Measurements from ENCODE around the gene MRGPRX2. TPM values are rescaled to one million over a fixed set of nuclear protein-coding genes. Genes with fewer than 3 reads are reported as not detected.

Gene MRGPRX2
- total RNA-seq, 1 donor from 2014 or later: not detected

DNA sequence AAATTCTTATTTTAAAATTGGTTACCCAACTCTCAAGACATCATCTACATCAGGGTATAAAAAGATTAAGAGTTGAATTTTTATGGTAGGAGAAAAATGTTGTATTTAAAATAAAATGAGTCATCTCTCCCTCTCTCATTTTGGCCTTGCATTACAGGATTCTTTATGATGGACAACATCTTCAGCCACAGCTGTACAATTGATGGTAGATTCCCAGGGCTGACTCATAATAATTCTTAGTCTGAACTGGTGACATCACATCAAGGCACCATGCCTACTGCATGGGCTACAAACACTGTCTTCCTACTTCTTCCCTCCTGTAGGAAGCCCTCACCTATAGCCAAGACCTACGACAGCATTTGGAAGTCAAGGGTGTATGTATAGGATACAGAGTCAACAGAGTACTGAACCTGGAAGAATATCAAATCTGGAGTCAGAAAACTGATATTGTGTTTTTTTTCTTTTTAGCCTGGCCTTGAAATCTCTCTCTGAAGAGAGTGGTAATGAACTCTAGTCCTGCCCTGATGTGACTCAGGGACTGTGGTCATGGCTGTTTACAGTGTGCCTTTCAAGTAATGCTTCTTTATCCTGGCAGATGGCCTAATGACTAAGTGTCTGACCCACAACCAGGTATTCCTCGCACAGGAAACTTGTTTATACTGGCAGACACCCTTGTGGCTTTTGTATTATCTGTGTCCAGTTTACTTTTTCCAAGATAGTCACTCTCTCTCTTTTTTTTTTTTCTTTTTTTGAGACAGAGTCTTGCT lies 32.5 kb downstream of the MRGPRX2 start:
- TF ChIP-seq CTCF (IDR thresholded peaks at IDR 0.05; ENCODE audit: unreplicated experiment): no peak
- no peaks in the 10 kb centered on the region for H3K36me3 Mint-ChIP-seq (ENCODE audit: insufficient read depth)

DNA sequence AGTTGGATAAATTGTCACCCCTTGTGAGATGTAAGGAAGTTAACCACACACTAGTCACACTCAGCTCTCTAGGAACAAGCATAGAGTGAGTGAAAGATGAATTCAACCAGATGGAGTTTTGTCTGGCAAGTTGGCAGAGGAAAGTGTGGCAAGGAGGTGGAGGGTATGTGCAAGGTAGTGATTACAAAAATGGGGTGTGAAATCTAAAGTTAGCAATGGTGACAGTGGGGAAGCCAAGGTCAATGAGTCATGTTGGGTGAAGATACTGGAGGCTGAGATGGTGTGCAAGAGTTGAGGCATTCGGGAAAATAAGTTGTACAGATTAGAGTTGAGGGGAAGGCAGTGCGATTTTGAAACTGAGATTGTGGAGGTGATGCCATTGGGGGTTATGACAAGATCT lies 33.7 kb downstream of the MRGPRX2 start:
- Mint-ChIP-seq H3K27me3 (no peaks in the 10 kb centered on the region), H3K36me3 (ENCODE audit: insufficient read depth) (no peaks in the 10 kb centered on the region), H3K27ac (no peak overlapping the region), H3K4me3 (ENCODE audit: low read depth) (no peak overlapping the region), H3K4me1 (ENCODE audit: low read depth) (no peaks in the 10 kb centered on the region), H3K9me3 (ENCODE audit: low read depth) (no peaks in the 10 kb centered on the region)
- TF ChIP-seq CTCF (IDR thresholded peaks at IDR 0.05; ENCODE audit: unreplicated experiment): no peak
- DNase-seq (ENCODE audit: low spot score, unreplicated experiment): no peak

More for the DNA sequence above, 32.5 kb downstream of the MRGPRX2 start:
- H3K4me3 Mint-ChIP-seq (ENCODE audit: low read depth): no peak overlapping the region
- no peak for DNase-seq (ENCODE audit: low spot score, unreplicated experiment)
- H3K27ac Mint-ChIP-seq: no peak overlapping the region
- H3K4me1 Mint-ChIP-seq (ENCODE audit: low read depth): no peaks in the 10 kb centered on the region
- H3K27me3 Mint-ChIP-seq: no peaks in the 10 kb centered on the region
- H3K9me3 Mint-ChIP-seq (ENCODE audit: low read depth): no peaks in the 10 kb centered on the region

GRCh38 chr11:19025481-19026406 lies 34.8 kb downstream of the MRGPRX2 start:
- H3K4me3 Mint-ChIP-seq (ENCODE audit: low read depth): no peak overlapping the region

GRCh38 chr11:19020831-19021230 lies 39.7 kb downstream of the MRGPRX2 start:
- TF ChIP-seq CTCF (IDR thresholded peaks at IDR 0.05; ENCODE audit: unreplicated experiment): no peak
- DNase-seq (ENCODE audit: low spot score, unreplicated experiment): no peak
- H3K36me3 Mint-ChIP-seq (ENCODE audit: insufficient read depth): no peaks in the 10 kb centered on the region
- H3K4me1 Mint-ChIP-seq (ENCODE audit: low read depth): no peaks in the 10 kb centered on the region
- H3K27ac Mint-ChIP-seq: no peak overlapping the region
- no peak overlapping the region for H3K4me3 Mint-ChIP-seq (ENCODE audit: low read depth)
- H3K27me3 Mint-ChIP-seq: peaks cover 9% of the 10 kb centered on the region
- H3K9me3 Mint-ChIP-seq (ENCODE audit: low read depth): no peaks in the 10 kb centered on the region

More at GRCh38 chr11:19025481-19026406, 34.8 kb downstream of the MRGPRX2 start:
- DNase-seq (ENCODE audit: low spot score, unreplicated experiment): no peak
- Mint-ChIP-seq H3K27me3 (peaks cover 3% of the 10 kb centered on the region), H3K36me3 (ENCODE audit: insufficient read depth) (no peaks in the 10 kb centered on the region), H3K9me3 (ENCODE audit: low read depth) (no peaks in the 10 kb centered on the region), H3K4me1 (ENCODE audit: low read depth) (no peaks in the 10 kb centered on the region), H3K27ac (no peak overlapping the region)
- TF ChIP-seq CTCF (IDR thresholded peaks at IDR 0.05; ENCODE audit: unreplicated experiment): no peak

- peak; percentile 70 for DNase-seq (ENCODE audit: low spot score, unreplicated experiment)
- no peak for TF ChIP-seq CTCF (IDR thresholded peaks at IDR 0.05; ENCODE audit: unreplicated experiment)
- H3K36me3 Mint-ChIP-seq (ENCODE audit: insufficient read depth): no peaks in the 10 kb centered on the region
- H3K27me3 Mint-ChIP-seq: peaks cover 9% of the 10 kb centered on the region
- no peak overlapping the region for H3K27ac Mint-ChIP-seq
- no peak overlapping the region for H3K4me3 Mint-ChIP-seq (ENCODE audit: low read depth)
- no peaks in the 10 kb centered on the region for H3K4me1 Mint-ChIP-seq (ENCODE audit: low read depth)
- no peaks in the 10 kb centered on the region for H3K9me3 Mint-ChIP-seq (ENCODE audit: low read depth)
Measured at GRCh38 chr11:19018901-19019300, 41.6 kb downstream of the MRGPRX2 start.

Measured in progenitor cell of endocrine pancreas (in vitro differentiated cells).